NCI-H1930 (cell line): ENCODE measurements around the gene KIAA1755.
"Not testable (repeated sequence)": the region's sequence is repeated elsewhere in the genome, so short reads cannot be mapped to it uniquely, and the experiment has no call there.

Experiments used
- DNase-seq, 2 experiments: peaks; one replicate each; lab custom pipeline; 2025; lab: John Stamatoyannopoulos, UW

KIAA1755 gene

DNA sequence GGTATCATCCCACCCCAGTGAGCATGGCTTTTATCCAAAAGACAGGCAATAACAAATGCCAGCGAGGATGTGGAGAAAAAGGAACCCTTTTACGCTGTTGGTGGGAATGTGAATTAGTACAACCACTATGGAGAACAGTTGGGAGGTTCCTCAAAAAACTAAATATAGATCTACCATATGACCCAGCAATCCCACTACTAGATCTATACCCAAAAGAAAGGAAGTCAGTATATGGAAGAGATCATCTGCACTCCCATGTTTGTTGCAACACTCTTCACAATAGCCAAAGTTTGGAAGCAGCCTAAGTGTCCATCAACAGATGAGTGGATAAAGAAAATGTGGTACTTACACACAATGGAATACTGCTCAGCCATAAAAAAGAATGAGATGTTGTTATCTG, 5.9 kb upstream of the KIAA1755 start:
- no peak for DNase-seq

DNA sequence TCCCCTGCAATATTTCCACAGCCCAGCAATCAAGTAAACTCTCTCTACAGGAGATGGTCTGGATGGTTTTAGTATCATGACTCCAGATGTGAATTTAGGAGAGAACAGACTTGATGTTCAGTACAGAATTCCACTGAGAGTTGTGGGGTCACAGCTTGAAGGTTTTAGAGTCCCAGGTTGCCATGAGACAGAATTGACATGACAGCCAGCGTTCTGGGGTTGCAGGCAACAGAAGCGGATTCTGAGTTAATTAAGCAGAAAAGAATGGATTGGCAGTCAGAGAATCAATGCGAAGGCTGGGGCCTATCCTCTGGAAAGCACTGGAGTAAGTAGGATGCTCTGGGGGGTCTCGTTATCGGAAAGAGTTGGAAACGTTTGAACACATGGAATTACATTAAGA, 2.4 kb upstream of the KIAA1755 start:
- no peak for DNase-seq

DNA sequence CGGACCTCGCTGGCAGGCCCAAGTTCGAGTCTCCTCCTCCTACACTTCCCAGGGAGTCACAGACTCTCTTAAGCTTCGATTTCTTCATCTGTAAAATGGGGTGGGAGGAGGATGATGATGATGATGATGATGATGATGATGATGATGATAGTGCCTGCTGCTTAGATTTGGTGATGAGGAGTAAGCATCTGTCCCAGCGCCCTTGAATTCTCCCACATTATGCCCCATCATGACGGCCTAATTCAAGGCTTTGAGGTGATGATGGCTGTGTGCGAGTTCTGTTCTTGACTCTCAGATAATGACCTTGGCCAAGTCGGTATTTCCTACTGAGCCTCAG, 487 bp upstream of the KIAA1755 start:
- no peak for DNase-seq

DNA sequence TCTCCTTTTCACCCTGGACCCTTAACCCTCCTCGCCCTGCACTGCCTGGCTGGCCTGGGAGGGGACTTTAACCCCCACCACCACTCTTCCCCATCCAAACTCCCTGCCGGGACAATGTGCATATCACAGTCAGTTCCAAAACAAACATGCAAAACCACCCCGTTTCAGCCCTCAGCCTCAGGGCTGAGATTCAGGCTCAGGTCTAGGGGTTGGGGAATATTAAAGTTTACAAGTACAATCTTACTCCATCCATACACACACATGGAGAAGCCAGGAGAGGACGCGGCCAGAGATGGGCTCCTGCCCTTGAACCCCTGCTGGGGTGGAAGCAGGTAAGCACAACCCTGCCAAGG, 534 bp downstream of the KIAA1755 start:
- DNase-seq, result no peak

DNA sequence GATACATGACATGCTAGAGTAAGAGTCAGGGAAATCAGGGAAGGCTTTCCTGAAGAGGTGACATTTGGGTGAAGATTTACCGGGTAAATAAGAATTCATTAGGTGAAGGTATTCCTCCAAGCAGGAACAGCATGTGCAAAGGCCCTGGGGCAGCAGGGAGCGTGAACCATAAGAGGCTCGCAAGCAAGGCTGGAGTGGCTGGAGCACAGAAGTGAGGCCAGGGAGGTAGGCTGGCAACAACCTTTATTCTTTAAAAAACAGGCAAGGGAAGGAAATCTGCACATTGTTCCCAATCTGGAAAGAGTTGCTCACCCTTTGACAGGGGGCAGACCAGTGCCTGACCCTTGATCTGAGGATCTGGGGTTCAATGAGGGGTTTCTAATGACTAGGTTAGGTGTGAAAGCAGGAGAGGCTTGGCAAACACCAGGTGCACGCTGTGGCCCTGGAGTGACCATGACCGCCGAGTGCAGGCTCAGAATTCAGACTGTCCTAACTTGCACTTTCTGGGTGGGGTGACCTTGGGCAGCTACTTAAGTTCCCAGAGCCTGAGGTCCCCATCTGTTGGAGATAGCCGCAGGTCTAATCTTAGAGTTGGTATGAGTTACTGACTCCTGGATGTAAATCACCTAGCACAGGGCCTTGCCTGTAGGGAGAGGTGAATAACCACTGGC, 1.9 kb downstream of the KIAA1755 start:
- no peak for DNase-seq

DNA sequence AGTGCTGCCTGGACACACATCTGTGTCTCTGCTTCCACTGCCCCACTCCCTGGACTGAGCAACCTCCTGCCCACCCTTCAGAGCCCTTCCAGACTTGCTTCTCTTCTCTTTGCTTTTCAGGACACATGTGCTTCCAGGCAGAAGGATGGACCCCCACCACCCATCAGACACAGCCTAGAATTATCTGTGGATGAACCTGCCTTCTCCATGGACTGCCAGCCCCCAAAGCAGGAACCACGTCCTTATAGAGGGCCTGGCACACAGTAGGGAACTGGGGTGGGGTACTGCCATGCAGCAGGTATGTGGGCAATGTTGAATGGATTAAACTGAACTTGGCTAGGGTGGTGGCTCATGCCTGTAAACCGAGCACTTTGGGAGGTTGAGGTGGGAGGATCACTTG, 3.6 kb downstream of the KIAA1755 start:
- no peak for DNase-seq

DNA sequence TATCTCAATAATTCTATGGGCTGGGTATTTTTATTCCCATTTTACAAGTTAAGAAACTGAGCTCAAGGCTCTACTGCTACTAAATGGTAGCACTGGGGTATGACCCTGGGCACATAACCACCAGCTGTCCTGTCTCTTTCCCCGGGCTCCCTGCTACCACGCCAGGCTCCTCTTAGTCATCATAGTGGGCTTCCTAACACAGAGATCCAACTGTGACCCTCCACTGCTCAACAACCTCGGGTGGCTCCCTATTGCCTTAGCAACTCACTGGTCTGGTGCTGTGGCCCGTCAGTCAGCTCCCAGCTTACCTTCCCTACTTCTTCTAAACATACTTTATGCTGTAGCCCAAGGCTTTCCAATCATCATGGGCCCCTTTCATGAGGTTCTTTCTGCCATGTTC, 4.5 kb downstream of the KIAA1755 start:
- DNase-seq, result no peak

DNA sequence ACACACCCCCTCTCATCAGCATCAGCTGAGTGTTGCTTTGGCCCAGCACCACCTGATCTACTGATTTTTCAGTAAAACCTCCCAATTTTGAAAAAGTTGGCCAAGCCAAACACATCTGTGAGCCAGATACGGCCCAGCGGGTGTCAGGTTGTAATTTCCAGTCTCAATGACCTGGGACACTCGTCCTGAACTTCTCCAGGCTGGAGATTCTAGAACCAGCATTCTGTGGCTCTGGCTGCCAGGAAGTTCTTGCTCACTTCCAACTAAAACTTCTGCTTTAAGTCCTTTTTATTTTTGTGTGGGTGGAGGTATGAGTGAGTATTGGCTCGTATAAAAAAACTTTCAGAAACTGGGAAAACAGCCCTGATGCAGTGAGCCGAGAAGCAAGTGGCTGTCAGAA, 5.1 kb downstream of the KIAA1755 start:
- DNase-seq, result no peak

DNA sequence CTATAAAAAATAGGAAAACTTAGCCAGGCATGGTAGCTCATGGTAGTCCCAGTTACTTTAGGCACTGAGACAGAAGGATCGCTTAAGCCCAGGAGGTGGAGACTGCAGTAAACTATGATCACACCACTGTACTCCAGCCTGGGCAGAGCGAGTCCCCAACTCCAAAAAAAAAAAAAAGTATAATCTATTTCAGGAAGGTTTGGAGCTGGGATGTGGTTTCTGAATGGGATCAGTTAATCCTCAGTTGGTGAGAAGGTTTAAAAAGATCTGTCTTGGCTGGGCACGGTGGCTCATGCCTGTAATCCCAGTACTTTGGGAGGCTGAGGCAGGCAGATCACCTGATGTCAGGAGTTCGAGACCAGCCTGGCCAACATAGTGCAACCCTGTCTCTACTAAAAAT, 5.9 kb downstream of the KIAA1755 start:
- DNase-seq, result not testable (repeated sequence)

DNA sequence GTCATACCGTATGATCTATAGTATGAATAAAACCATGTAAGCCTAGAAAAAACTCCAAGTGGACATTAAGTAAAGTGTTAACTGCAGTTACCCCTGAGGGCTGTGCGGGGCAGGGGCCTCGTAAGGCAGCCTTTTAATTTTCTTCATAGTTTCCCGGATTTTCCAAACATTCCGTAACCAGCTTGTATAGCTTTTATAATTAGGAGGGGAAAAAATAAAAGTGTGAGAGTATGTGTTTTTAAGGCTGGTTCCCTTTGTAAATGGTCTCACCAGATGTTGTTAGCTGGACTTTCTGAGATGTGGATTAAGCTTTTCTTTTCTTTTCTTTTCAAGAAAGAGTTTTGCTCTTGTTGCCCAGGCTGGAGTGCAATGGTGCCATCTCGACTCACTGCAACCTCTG, 7.0 kb downstream of the KIAA1755 start:
- no peak for DNase-seq

DNA sequence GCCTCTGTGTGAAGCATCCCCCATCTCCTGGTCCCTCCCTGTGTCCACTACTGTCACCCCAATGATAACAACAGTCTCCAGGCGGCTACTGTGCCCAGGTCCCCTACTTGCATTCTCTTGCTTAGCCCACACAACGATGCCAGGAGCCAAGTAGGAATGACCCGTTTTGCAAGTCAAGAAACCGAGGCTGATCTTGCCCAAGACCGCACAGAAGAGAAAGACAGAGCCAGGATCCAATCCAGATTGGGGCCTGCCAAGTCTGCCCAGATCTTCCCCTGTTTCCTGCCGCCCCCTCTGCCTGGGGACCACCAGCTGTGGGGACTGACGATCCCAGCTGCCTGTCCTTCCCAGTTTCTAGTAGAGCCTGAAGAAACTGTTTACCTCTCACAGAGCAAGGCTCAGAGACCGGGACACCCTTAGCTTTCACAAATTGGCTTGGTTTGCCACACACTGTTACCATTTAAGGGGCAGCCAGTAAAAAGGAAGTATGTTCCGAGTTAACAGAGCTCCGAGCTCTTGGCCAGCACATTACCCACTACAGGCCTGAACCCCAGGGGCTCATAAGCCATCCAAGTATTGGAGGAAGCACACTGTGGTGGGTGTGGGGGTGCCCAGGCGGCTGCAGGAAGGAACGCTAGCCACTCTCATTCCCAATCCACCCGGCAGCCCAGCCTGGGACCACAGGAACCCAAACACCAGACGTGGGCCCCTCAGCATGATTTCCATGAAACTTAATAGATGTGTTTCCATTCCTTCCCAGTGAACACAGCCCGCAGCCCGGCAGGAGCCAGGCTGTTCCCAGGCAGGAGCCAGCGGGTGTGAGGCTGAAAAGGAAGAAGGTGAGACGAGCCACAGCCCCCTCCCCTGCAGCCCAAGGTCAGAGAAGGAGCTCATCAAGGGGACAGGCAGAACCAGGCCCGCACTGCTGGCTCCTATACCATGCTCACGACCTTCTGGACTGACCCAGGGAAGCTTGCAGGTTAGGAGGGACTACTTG, 7.9 kb downstream of the KIAA1755 start:
- no peak for DNase-seq

DNA sequence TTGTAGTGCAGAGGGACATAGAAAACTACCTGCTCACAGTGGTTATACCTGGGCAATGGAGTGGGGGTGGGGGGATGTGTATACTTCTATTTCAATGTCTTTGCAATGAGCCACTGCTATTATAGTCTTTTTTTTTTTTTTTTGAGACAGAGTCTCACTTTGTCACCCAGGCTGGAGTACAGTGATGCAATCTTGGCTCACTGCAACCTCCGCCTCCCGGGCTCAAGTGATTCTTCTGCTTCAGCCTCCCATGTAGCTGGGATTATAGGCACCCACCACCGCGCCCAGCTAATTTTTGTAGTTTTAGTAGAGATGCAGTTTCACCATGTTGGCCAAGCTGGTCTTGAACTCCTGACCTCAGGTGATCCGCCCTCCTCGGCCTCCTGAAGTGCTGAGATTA, 9.1 kb downstream of the KIAA1755 start:
- DNase-seq, result not testable (repeated sequence)

DNA sequence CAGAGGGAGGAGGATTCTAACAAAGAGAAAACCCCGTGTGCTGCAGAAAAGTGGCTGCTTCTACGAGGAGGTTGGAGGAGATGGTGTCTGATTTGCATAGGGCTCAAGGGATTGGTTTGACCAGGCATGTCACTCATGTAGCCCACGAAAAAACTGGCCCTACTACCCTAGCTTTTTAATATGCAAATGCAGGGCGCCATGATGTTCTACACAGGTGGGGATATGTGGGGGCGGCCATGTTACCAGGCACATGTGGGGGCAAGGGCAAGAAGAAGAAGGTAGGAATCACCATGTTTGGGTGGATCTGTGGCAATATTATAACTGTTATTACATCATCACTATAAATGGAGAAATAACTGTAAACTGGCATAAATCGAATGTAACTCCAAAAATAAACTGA, 9.9 kb downstream of the KIAA1755 start:
- no peak for DNase-seq

DNA sequence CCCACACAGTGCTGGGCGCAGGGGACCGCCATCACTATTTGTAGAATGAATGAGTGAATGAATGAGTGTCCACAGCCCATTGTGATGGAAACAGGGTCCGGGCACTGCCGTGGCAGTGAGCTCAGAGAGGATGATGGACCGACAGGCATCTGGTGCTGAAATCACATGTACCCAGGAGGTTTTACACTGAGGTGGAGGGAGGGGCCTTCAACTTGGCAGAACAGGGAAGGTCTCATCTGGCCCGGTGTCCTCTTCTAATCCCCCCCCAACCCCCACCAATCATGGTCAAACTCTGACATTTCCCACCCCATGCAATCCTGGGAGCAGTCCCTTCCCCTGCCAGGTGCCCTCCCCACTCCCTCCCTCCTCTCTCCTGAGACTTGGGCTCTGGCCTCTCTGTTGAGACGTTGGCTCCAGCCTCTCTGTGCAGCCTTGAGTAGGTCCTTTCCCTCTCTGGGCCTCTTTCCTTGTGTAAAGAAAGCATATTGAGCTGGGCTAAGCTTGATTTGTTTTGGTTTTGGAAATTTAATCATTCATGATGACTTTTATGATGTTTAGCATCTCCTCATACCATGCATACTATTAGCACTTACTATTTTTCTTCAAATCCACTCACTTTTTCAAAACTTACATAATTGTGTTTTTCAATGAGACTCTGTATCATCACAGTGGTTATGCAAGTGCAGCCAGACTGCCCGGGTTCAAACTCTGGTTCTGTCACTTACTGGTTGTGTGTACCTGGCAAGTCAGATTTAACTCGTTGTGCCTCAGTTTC, 10.8 kb downstream of the KIAA1755 start:
- no peak for DNase-seq

DNA sequence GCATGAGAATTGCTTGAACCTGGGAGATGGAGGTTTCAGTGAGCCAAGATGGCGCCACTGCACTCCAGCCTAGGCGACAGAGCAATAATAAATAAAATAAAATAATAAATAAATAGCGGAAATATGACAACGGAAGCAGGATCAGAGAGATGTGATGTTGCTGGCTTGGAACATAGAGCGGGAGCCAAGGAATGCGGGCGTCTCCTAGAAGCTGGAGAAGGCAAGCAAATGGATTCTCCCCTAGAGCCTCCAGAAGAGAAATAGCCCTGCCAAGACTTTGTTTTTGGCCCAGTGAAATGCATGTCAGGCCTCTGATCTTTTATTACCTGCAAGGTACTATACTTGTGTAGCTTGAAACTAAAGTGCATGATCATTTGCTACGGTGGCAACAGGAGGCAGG, 12.4 kb downstream of the KIAA1755 start:
- no peak for DNase-seq

DNA sequence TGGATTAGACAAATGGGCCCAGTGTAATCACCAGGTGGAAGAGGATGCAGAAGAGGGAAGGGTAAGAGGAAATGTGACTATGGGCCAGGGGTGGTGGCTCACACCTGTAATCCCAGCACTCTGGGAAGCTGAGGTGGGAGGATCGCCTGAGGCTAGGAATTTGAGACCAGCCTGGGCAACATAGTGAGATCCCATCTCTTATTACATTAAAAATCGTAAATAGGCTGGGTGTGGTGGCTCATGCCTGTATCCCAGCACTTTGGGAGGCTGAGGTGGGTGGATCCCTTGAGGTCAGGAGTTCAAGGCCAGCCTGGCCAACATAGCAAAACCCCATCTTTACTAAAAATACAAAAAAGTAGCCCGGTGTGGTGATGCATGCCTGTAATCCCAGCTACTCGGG, 12.8 kb downstream of the KIAA1755 start:
- not testable (repeated sequence) for DNase-seq

DNA sequence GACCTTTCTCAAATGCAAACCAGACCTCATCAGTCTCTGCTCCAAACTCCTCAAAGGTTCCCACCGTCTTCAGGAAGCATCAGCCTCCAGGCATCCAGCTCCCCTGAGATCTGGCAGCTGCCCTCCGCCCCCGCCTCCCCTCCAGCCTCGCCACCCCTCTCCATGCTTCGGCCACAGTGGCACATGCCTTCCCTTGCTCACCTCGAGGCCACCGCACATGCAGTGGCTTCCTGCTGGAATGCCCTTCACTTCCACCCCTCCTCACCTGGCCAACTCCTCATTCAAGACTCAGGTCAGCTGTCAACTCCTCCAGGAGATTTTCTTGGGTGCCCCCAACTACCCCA, 13.4 kb downstream of the KIAA1755 start:
- DNase-seq, result no peak

DNA sequence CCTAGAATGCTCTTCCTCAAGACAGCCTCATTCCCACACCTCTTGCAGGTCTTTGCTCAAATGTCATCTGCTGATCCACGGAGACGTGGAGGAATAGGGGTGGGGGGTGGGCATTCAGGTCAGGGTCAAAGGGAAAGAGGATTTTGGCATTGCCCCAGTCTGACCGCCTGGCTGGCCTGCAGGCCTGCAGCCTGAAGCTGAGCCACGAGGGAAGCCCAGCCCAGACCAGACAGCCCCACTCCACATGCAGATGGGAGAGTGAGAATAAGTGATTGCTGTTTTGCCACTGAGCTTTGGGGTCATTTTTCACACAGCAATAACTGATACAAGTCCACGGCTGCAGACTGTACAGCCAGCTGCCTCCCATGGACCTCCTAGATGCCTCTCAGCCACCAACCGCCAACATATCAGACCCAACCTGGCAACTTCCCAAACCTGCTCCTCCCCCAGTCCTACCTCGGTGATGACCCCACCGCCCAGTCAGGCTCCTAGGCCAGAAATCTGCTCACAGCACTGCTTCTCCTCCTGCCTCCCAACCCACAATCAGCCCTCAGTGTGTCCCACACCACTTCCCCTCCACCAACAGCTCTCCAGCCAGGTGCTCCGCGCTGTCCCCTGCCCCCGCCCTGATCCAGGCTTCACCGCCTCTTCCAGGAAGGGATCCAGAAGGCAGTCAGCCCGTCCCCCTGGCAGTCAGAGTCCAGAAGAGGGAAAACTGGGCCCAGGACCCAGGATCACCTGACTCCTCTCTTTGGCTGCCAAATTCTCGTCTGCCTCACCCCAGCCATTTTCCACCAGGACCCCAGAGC, 14.0 kb downstream of the KIAA1755 start:
- DNase-seq, result no peak

DNA sequence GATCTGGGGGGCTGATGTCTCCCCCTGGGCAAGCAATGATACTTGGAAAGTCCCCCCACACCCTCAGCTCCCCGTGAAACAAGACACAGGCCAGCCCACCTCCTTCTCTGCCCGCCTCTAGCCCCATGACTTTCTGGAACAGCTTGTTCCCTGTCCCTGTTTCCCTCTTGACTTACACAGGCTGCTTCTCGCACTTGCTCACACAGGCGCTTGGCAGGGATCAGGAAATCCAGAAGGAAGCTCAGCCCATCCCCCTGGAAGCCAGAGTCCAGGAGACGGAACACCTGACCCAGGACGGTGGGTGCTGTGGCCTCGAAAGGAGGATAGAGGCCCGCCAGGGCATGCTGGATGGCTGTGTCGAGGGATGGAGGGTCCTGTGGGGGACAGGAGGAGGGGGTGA, 14.8 kb downstream of the KIAA1755 start:
- DNase-seq, result no peak

DNA sequence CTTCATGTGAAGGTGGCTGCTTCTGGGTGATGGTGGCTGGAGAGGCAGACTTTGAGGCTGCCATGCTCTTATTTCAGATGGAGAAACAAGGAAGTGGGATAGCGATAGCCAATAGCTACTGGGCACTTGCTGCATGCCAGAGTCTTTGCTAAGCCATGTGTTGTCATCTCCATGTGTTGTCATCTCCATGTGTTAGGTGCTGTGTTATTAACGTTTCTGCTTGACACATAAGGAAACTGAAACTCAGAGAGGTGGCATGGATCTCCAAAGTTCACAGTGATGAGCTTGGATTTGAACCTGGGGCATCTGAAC, 16.9 kb downstream of the KIAA1755 start:
- no peak for DNase-seq

DNA sequence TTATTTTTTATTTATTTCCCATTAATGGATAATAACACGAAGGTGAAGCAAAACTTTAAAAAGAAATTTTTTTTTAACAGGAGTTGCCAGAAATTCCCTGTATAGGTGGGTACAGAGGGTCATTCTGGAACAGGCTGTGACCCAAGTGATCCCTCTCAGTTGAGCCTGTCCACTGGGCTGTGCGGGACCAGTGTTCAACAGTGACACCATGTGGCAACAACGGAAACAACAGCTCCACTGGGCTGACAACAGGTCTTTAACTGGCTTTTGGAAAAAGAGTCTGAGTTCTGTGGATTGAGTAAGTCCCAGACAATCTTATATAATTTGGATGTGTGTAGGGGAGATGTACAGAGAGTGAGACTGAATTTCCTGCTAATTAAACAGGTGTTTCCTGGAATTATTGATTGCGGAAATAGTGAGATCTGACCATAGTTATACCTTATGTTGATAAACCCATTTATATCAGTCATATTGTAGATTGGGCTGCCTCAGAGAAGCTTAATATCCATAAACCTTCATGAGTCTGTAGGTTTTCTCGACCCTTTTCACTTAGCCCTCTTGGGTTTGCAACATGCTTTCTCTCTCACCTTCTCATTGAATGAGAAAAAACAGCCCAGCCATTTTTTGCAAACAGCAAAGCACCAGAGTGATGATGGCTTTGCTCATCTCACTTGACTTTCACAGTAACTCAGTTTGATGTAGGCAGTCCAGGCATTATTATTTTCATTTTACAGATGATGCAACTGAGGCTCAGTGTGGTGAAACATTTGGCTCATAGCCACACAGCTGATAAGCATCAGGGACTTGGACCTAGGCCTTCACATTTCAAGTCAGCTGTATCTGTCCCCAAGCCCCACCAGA, 17.5 kb downstream of the KIAA1755 start:
- DNase-seq, result no peak
